Body of pancreas (tissue), 4 donors: ENCODE data around the gene GRAMD4. TPM values are rescaled to one million over a fixed set of nuclear protein-coding genes. Genes with fewer than 3 reads are reported as not detected.

Source experiments
- ATAC-seq: fragments of 150-250 bp; one replicate; pipeline ENCODE4 v1.9.1; 2016
- DNase-seq, 4 donors: peaks; one replicate each; pipeline ENCODE4 v3.0.0-alpha.2; 2019
- H3K27ac ChIP-seq, 4 donors: fragments of 200-600 bp; sonication (generic); 1 replicate in 3 of 4; 2 replicates in 1 of 4; pipeline versions ENCODE4 v1.5.1 to v1.6.1; 2016 to 2019; ENCODE audit warnings: mild to moderate bottlenecking in 1 of 4, mixed read lengths in 1 of 4, moderate library complexity in 1 of 4
- H3K27me3 ChIP-seq, 2 donors: fragments of 200-600 bp; sonication (generic); one replicate each; pipeline ENCODE4 v1.6.0; 2016; ENCODE audit warnings: mild to moderate bottlenecking in 1 of 2
- H3K36me3 ChIP-seq, 2 donors: fragments of 200-600 bp; sonication (generic); replicated peaks in 1 of 2; 2 replicates each; pipeline ENCODE4 v1.5.1; 2016; ENCODE audit warnings: low read depth in 2 of 2; ENCODE audit not compliant: insufficient read depth in 1 of 2
- H3K4me1 ChIP-seq: fragments of 200-600 bp; sonication (generic); one replicate; pipeline ENCODE4 v1.6.0; 2016
- H3K4me3 ChIP-seq, 2 donors: fragments of 200-600 bp; sonication (generic); 1 replicate in 1 of 2; 2 replicates in 1 of 2; pipeline ENCODE4 v1.5.1; 2016 to 2019
- H3K9me3 ChIP-seq, 3 donors: fragments of 200-600 bp; sonication (generic); 1 replicate in 2 of 3; 2 replicates in 1 of 3; pipeline ENCODE4 v1.5.1; 2016
- POLR2A ChIP-seq, 3 donors: fragments of 450-650 bp; IDR thresholded peaks; one replicate each; pipeline ENCODE4 v1.6.1; 2016; ENCODE audit warnings: antibody characterized with exemption in 3 of 3, mild to moderate bottlenecking in 2 of 3
- WGBS, 2 donors: methylation state at CpG; one replicate each; pipeline ENCODE4 v1.1.5; 2017; 5-methylcytosine and 5-hydroxymethylcytosine counted together
- intact Hi-C: fragments of 100-400 bp; cut with DNase I; formaldehyde crosslinking; loops from one replicate; pipeline ENCODE4 v1.15.1; 2023
- total RNA-seq, 2 donors: library from RNA; depleted of rRNA; stranded (reverse); fragments of >200 nt; gene quantifications; one replicate each; pipeline ENCODE4 v1.1.0, GENCODE V29; 2016
- TF ChIP-seq, protein P1 (sequence below), 7 experiments: fragments of 450-650 bp in 4 of 7; fragments of 200-600 bp in 3 of 7; sonication (generic) in 3 of 7; IDR thresholded peaks; one replicate each; pipeline ENCODE4 v1.5.1; 2016 to 2019; ENCODE audit warnings: antibody characterized with exemption in 7 of 7

Gene GRAMD4
- total RNA-seq, 2 donors from 2014 or later, result 29.3 to 62.3 TPM

DNA sequence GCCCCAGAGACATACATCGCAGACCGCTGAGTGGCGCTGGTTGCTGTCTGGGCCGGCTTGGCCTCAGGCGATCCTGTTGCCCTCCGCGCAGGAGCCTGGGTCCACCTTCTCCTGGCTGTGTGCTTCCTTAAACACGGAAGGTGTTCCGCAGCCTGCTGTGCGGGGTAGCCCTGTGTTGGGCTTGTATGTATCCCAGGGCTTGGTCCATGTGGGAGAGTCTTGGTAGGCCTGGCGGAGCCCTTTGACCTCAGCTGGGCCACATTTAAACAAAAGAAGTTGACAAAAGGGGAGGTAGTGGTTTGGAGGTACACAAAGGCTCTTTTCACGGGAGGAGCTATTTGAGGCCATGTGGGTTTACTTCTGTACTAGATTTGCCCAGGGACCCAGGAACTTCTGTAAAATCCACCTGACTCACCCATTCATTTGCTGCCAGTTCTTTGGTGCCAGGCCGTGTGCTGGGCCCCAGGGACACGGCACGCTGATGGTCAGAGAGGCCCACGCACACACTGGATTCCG, 11.0 kb upstream of the GRAMD4 start:
- no peak overlapping the region for H3K4me3 ChIP-seq

GRCh38 chr22:46609724-46610201, 10.4 kb upstream of the GRAMD4 start:
- Histone ChIP-seq H3K4me1 (peaks cover 11% of the 10 kb centered on the region), H3K36me3 (no peaks in the 10 kb centered on the region), H3K27me3 (no peaks in the 10 kb centered on the region), H3K9me3 (no peaks in the 10 kb centered on the region), H3K4me3 (no peak overlapping the region), H3K27ac (no peak overlapping the region)
- TF ChIP-seq, protein P1, sequence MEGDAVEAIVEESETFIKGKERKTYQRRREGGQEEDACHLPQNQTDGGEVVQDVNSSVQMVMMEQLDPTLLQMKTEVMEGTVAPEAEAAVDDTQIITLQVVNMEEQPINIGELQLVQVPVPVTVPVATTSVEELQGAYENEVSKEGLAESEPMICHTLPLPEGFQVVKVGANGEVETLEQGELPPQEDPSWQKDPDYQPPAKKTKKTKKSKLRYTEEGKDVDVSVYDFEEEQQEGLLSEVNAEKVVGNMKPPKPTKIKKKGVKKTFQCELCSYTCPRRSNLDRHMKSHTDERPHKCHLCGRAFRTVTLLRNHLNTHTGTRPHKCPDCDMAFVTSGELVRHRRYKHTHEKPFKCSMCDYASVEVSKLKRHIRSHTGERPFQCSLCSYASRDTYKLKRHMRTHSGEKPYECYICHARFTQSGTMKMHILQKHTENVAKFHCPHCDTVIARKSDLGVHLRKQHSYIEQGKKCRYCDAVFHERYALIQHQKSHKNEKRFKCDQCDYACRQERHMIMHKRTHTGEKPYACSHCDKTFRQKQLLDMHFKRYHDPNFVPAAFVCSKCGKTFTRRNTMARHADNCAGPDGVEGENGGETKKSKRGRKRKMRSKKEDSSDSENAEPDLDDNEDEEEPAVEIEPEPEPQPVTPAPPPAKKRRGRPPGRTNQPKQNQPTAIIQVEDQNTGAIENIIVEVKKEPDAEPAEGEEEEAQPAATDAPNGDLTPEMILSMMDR (IDR thresholded peaks at IDR 0.05), result no peak
- no peak for TF ChIP-seq POLR2A (IDR thresholded peaks at IDR 0.05)
- intact Hi-C loops, result no loop called here
- DNase-seq (no peak), ATAC-seq (no peak)
- WGBS, 2 donors, result 63 to 85% methylated on average over 3 to 14 of the region's 14 CpGs

More for the DNA sequence above, 11.0 kb upstream of the GRAMD4 start:
- DNase-seq, result no peak
- TF ChIP-seq, protein P1 (IDR thresholded peaks at IDR 0.05), result no peak
- no peak for TF ChIP-seq POLR2A (IDR thresholded peaks at IDR 0.05)
- Histone ChIP-seq H3K36me3 (no peaks in the 10 kb centered on the region), H3K27ac (no peak overlapping the region), H3K27me3 (no peaks in the 10 kb centered on the region), H3K4me1 (peaks cover 11% of the 10 kb centered on the region), H3K9me3 (no peaks in the 10 kb centered on the region)
- intact Hi-C loops, result no loop called here
- WGBS, 2 donors, result 85 to 91% methylated on average over 12 to 17 of the region's 17 CpGs
- no peak for ATAC-seq

- TF ChIP-seq, protein P1 (IDR thresholded peaks at IDR 0.05), result no peak
- TF ChIP-seq POLR2A (IDR thresholded peaks at IDR 0.05), result no peak
- no peaks in the 10 kb centered on the region for H3K36me3 ChIP-seq
- no peaks in the 10 kb centered on the region for H3K9me3 ChIP-seq
- ATAC-seq (no peak), DNase-seq (no peak)
- peaks cover 11% of the 10 kb centered on the region for H3K4me1 ChIP-seq
- H3K4me3 ChIP-seq, result no peak overlapping the region
- 75 to 90% methylated on average over 9 to 12 of the region's 12 CpGs for WGBS, 2 donors
- intact Hi-C loops, result no loop called here
- no peaks in the 10 kb centered on the region for H3K27me3 ChIP-seq
- H3K27ac ChIP-seq, result no peak overlapping the region
Observed at GRCh38 chr22:46610356-46610755, 9.8 kb upstream of the GRAMD4 start.

DNA sequence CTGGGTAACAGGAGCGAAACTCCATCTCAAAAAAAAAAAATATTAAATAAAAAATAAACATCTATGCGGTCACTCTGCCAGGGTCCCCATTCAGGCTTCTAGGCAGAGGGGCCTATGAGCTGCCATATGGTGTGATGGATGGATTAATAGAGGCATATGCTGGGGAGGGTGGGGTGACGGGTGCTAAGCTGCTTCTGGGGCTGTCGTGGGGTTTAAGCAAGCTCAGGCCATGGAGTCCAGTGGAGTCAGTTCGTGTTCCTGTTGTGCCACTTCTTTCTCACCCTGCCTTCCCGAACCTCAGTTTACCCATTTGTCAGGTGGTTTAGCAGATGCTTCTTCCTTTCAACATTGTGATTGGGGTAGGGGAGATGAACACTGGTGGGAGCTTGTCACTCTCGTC, 9.0 kb upstream of the GRAMD4 start:
- WGBS, 2 donors, result 82 to 85% methylated on average over 7 of the region's 7 CpGs
- TF ChIP-seq, protein P1 (IDR thresholded peaks at IDR 0.05), result no peak
- no peak for TF ChIP-seq POLR2A (IDR thresholded peaks at IDR 0.05)
- peaks cover 11% of the 10 kb centered on the region for H3K4me1 ChIP-seq
- intact Hi-C loops, result no loop called here
- H3K36me3 ChIP-seq, result no peaks in the 10 kb centered on the region
- no peaks in the 10 kb centered on the region for H3K9me3 ChIP-seq
- no peak overlapping the region for H3K4me3 ChIP-seq
- no peak overlapping the region for H3K27ac ChIP-seq
- ATAC-seq (no peak), DNase-seq (no peak)
- H3K27me3 ChIP-seq, result no peaks in the 10 kb centered on the region

- H3K9me3 ChIP-seq, result no peaks in the 10 kb centered on the region
- WGBS, 2 donors, result 0 to 72% methylated on average over 1 to 13 of the region's 13 CpGs
- H3K4me1 ChIP-seq, result peaks cover 14% of the 10 kb centered on the region
- no peak overlapping the region for H3K4me3 ChIP-seq
- TF ChIP-seq POLR2A (IDR thresholded peaks at IDR 0.05), result no peak
- TF ChIP-seq, protein P1 (IDR thresholded peaks at IDR 0.05), result no peak
- H3K27me3 ChIP-seq, result no peaks in the 10 kb centered on the region
- intact Hi-C loops, result no loop called here
- DNase-seq, result no peak
- H3K27ac ChIP-seq, result no peak overlapping the region
- ATAC-seq, result no peak
- H3K36me3 ChIP-seq, result no peaks in the 10 kb centered on the region
Observed at GRCh38 chr22:46612341-46612903, 7.8 kb upstream of the GRAMD4 start.
